ENCODE measurements around the gene LAMA2.

- TF ChIP-seq POLR2A (IDR thresholded peaks at IDR 0.05) (no peak), CTCF (IDR thresholded peaks at IDR 0.05) (no peak)
Measured at GRCh38 chr6:129030215-129030614, 147.3 kb downstream of the LAMA2 start.

Data from uterus (tissue), 2 donors.